ENCODE measurements around the gene FGFR2. TPM values are rescaled to one million over a fixed set of nuclear protein-coding genes. Genes with fewer than 3 reads are reported as not detected.

The FGFR2 gene
- total RNA-seq, 1 donor from 2014 or later = 11.8 TPM

DNA sequence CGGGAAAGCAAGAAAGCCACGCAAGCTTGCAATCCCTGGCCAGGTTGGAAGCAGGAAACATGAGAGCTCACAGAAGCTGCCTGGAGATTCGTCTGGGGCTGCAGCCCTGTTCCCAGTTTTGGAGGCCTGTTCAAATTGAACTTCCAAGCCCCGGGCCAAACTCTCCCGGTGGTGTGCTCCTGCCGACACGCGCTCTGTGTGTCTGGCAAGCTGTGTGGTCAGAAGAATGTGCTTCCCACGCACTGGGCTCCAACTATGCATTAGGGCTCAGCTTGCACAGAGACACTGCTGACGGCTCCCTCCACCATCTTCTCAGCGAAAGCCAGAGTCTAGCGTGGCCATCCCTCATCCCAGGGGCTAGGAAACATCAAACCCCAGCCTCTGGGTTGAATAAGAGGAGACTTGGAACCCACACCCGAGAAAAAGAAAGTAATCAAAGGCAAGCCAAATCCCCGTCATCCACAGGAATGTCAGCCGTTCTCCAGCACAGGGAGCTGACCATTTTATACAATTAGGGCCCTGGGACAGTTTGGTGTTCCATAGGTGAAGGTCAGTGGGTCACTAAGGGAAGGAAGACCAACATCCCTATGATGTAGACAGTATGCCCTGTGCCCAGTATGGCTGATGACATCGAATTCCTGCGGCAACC lies 107.2 kb downstream of the FGFR2 start:
- H3K4me2 ChIP-seq (ENCODE audit: low read length) = no peak overlapping the region
- Mint-ChIP-seq H3K4me1 (ENCODE audit: low read depth, unreplicated experiment) (peaks cover 7% of the 10 kb centered on the region), H3K27ac (ENCODE audit: unreplicated experiment) (no peak overlapping the region), H3K36me3 (ENCODE audit: low read depth, unreplicated experiment) (peaks cover 12% of the 10 kb centered on the region), H3K4me3 (ENCODE audit: unreplicated experiment) (peak overlapping the region; percentile 21), H3K9me3 (ENCODE audit: unreplicated experiment) (no peaks in the 10 kb centered on the region), H3K27me3 (ENCODE audit: low read depth, unreplicated experiment) (no peaks in the 10 kb centered on the region)
- H3K4me3 ChIP-seq (ENCODE audit: insufficient read depth, low read depth, low read length) = no peak overlapping the region
- no peaks in the 10 kb centered on the region for H3K79me2 ChIP-seq (ENCODE audit: insufficient read depth, low read length)
- H3K4me1 ChIP-seq (ENCODE audit: insufficient read depth, low read length) = no peaks in the 10 kb centered on the region
- no peak overlapping the region for H2AFZ ChIP-seq (ENCODE audit: low read depth, low read length)
- peak; percentile 46 for DNase-seq (ENCODE audit: low read depth)
- H3K27ac ChIP-seq (ENCODE audit: low read depth, low read length) = no peak overlapping the region
- no peaks in the 10 kb centered on the region for H3K27me3 ChIP-seq (ENCODE audit: insufficient read depth, low read length)
- TF ChIP-seq, protein P1, sequence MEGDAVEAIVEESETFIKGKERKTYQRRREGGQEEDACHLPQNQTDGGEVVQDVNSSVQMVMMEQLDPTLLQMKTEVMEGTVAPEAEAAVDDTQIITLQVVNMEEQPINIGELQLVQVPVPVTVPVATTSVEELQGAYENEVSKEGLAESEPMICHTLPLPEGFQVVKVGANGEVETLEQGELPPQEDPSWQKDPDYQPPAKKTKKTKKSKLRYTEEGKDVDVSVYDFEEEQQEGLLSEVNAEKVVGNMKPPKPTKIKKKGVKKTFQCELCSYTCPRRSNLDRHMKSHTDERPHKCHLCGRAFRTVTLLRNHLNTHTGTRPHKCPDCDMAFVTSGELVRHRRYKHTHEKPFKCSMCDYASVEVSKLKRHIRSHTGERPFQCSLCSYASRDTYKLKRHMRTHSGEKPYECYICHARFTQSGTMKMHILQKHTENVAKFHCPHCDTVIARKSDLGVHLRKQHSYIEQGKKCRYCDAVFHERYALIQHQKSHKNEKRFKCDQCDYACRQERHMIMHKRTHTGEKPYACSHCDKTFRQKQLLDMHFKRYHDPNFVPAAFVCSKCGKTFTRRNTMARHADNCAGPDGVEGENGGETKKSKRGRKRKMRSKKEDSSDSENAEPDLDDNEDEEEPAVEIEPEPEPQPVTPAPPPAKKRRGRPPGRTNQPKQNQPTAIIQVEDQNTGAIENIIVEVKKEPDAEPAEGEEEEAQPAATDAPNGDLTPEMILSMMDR (IDR thresholded peaks at IDR 0.05; ENCODE audit: insufficient read depth, low read depth, low read length) = no peak
- TF ChIP-seq EZH2 (IDR thresholded peaks at IDR 0.05; ENCODE audit: insufficient read depth, low read length) = no peak
- no peak overlapping the region for H3K9ac ChIP-seq (ENCODE audit: low read length)
- H4K20me1 ChIP-seq (ENCODE audit: insufficient read depth, low read length) = no peaks in the 10 kb centered on the region
- H3K9me3 ChIP-seq (ENCODE audit: insufficient read depth, low read depth, low read length) = no peaks in the 10 kb centered on the region
- H3K36me3 ChIP-seq (ENCODE audit: insufficient read depth, low read length) = no peaks in the 10 kb centered on the region
- FAIRE-seq = no peak

DNA sequence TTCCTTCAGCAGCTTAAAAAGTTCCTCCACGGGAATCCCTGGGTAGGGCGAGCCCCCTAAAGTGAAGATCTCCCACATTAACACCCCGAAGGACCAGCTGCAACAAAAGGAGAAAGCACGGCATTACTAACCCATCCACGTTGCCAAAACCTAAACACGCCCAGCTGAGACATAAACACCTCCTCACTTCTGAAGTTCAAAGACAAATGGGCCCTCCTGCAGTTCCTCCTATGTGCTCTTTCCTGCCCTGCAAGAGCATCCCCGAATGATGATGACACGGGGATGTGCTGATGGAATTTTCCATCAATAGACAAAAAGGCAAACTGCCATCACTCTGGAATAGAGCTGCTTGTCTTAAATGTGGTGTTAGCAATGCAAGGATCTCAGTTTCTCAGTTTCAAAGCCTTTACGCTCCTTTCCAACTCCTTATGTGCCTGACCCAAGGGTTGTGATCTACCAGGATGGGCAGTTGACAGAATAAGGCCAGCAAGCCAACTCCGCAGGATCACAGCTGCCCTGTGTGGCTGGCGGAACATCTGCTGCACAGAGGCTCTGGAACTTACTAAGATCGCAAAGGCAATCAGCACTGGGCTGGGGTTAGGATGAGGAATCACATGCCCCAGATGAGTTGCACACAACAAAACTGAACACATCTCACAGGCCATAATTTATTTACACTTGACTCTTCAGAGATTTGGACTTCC lies 112.7 kb downstream of the FGFR2 start:
- Histone ChIP-seq H4K20me1 (ENCODE audit: insufficient read depth, low read length) (no peaks in the 10 kb centered on the region), H3K27me3 (ENCODE audit: insufficient read depth, low read length) (no peaks in the 10 kb centered on the region), H3K9ac (ENCODE audit: low read length) (no peak overlapping the region), H3K4me2 (ENCODE audit: low read length) (no peak overlapping the region), H3K36me3 (ENCODE audit: insufficient read depth, low read length) (no peaks in the 10 kb centered on the region), H3K4me1 (ENCODE audit: insufficient read depth, low read length) (no peaks in the 10 kb centered on the region), H3K4me3 (ENCODE audit: insufficient read depth, low read depth, low read length) (no peak overlapping the region), H2AFZ (ENCODE audit: low read depth, low read length) (no peak overlapping the region), H3K9me3 (ENCODE audit: insufficient read depth, low read depth, low read length) (no peaks in the 10 kb centered on the region), H3K27ac (ENCODE audit: low read depth, low read length) (no peak overlapping the region), H3K79me2 (ENCODE audit: insufficient read depth, low read length) (no peaks in the 10 kb centered on the region)
- FAIRE-seq (no peak), DNase-seq (ENCODE audit: low read depth) (no peak)
- peaks cover 10% of the 10 kb centered on the region for H3K4me1 Mint-ChIP-seq (ENCODE audit: low read depth, unreplicated experiment)
- TF ChIP-seq, protein P1 (IDR thresholded peaks at IDR 0.05; ENCODE audit: insufficient read depth, low read depth, low read length) = no peak
- no peak for TF ChIP-seq EZH2 (IDR thresholded peaks at IDR 0.05; ENCODE audit: insufficient read depth, low read length)
- H3K36me3 Mint-ChIP-seq (ENCODE audit: low read depth, unreplicated experiment) = peaks cover 24% of the 10 kb centered on the region
- H3K4me3 Mint-ChIP-seq (ENCODE audit: unreplicated experiment) = no peak overlapping the region
- H3K27ac Mint-ChIP-seq (ENCODE audit: unreplicated experiment) = no peak overlapping the region
- no peaks in the 10 kb centered on the region for H3K27me3 Mint-ChIP-seq (ENCODE audit: low read depth, unreplicated experiment)
- no peaks in the 10 kb centered on the region for H3K9me3 Mint-ChIP-seq (ENCODE audit: unreplicated experiment)

DNA sequence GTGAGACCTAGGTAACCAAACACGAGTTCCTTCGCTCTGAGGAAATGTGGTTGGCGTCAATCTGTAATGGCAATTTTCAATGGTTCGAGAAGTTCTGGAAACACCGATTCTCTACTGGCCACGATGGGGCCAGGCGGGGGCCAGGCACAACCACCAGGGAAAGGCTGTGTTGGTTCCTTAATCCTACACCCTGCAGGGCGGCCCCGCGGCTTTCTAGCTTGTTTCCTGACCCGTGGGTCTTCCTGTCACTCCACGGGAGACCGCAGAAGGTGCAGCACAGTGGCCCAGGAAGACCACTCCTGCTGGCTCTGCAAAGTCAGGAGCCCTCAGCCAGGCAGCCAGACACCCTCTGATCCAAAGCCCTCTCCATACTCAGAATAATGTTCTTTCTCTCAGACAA lies 113.4 kb downstream of the FGFR2 start:
- DNase-seq (ENCODE audit: low read depth) (no peak), FAIRE-seq (no peak)
- Mint-ChIP-seq H3K27ac (ENCODE audit: unreplicated experiment) (no peak overlapping the region), H3K36me3 (ENCODE audit: low read depth, unreplicated experiment) (peaks cover 27% of the 10 kb centered on the region), H3K9me3 (ENCODE audit: unreplicated experiment) (no peaks in the 10 kb centered on the region), H3K4me1 (ENCODE audit: low read depth, unreplicated experiment) (peaks cover 14% of the 10 kb centered on the region), H3K4me3 (ENCODE audit: unreplicated experiment) (no peak overlapping the region), H3K27me3 (ENCODE audit: low read depth, unreplicated experiment) (no peaks in the 10 kb centered on the region)
- Histone ChIP-seq H3K36me3 (ENCODE audit: insufficient read depth, low read length) (no peaks in the 10 kb centered on the region), H3K9ac (ENCODE audit: low read length) (no peak overlapping the region), H3K79me2 (ENCODE audit: insufficient read depth, low read length) (no peaks in the 10 kb centered on the region), H3K27me3 (ENCODE audit: insufficient read depth, low read length) (no peaks in the 10 kb centered on the region), H3K4me3 (ENCODE audit: insufficient read depth, low read depth, low read length) (no peak overlapping the region), H3K4me1 (ENCODE audit: insufficient read depth, low read length) (no peaks in the 10 kb centered on the region), H3K4me2 (ENCODE audit: low read length) (no peak overlapping the region), H2AFZ (ENCODE audit: low read depth, low read length) (no peak overlapping the region), H3K9me3 (ENCODE audit: insufficient read depth, low read depth, low read length) (no peaks in the 10 kb centered on the region), H3K27ac (ENCODE audit: low read depth, low read length) (no peak overlapping the region), H4K20me1 (ENCODE audit: insufficient read depth, low read length) (no peaks in the 10 kb centered on the region)
- TF ChIP-seq, protein P1 (IDR thresholded peaks at IDR 0.05; ENCODE audit: insufficient read depth, low read depth, low read length) = no peak
- TF ChIP-seq EZH2 (IDR thresholded peaks at IDR 0.05; ENCODE audit: insufficient read depth, low read length) = no peak

Data from astrocyte (in vitro differentiated cells and primary cell).